Activated naive CD8-positive, alpha-beta T cell (primary cell): Measurements from ENCODE around the gene FOLR1.

ENCODE experiments used
- H3K27ac Mint-ChIP-seq: one replicate; pipeline ENCODE4 v1.8.0; 2021; ENCODE audit warnings: mixed read lengths
- H3K27me3 Mint-ChIP-seq: one replicate; pipeline ENCODE4 v1.8.0; 2021; ENCODE audit warnings: mixed read lengths
- H3K36me3 Mint-ChIP-seq: one replicate; pipeline ENCODE4 v1.8.0; 2021; ENCODE audit warnings: mixed read lengths
- H3K4me1 Mint-ChIP-seq: one replicate; pipeline ENCODE4 v1.8.0; 2021; ENCODE audit warnings: low read depth, mixed read lengths
- H3K4me3 Mint-ChIP-seq: one replicate; pipeline ENCODE4 v1.8.0; 2021; ENCODE audit warnings: mild to moderate bottlenecking, mixed read lengths
- H3K9me3 Mint-ChIP-seq: one replicate; pipeline ENCODE4 v1.8.0; 2021; ENCODE audit warnings: low read depth, mixed read lengths

The FOLR1 gene

DNA sequence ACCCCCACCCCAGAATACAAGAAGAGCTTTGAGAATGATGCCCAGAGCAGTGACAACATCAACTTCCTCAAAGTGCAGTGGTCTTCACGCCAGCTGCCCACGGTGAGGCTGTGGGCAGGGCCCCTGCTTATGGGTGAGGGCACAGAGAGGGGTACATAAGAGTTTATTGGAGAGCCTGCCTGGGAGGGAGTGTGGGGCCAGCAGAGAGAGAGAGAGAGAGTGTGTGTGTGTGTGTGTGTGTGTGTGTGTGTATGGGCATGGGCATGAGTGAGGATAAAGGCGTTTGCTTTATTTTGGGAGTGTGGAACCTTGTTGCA, 42.5 kb downstream of the FOLR1 start:
- Mint-ChIP-seq H3K27me3 (peaks cover 2% of the 10 kb centered on the region), H3K4me1 (peaks cover 9% of the 10 kb centered on the region), H3K4me3 (no peak overlapping the region), H3K27ac (peak overlapping the region; percentile 41), H3K9me3 (no peaks in the 10 kb centered on the region), H3K36me3 (no peaks in the 10 kb centered on the region)

DNA sequence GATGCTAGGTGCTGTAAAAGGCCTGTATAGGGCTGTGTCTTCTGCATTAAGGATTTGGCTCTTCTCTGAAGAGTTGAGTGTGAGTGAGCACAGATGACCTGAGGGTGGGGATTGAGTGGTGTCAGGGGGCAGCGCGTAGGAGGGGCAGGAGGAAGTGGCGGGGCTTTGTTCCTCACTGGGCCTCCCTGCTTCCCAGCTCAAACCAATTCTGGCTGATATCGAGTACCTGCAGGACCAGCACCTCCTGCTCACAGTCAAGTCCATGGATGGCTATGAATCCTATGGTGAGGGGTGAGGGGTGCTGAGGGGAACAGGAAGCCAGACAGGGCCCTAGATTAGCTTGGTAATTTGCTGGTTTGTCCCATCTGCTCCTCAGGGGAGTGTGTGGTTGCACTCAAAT, 43.0 kb downstream of the FOLR1 start:
- Mint-ChIP-seq H3K36me3 (no peaks in the 10 kb centered on the region), H3K27me3 (peaks cover 2% of the 10 kb centered on the region), H3K9me3 (no peaks in the 10 kb centered on the region), H3K27ac (no peak overlapping the region), H3K4me3 (no peak overlapping the region), H3K4me1 (peaks cover 9% of the 10 kb centered on the region)

DNA sequence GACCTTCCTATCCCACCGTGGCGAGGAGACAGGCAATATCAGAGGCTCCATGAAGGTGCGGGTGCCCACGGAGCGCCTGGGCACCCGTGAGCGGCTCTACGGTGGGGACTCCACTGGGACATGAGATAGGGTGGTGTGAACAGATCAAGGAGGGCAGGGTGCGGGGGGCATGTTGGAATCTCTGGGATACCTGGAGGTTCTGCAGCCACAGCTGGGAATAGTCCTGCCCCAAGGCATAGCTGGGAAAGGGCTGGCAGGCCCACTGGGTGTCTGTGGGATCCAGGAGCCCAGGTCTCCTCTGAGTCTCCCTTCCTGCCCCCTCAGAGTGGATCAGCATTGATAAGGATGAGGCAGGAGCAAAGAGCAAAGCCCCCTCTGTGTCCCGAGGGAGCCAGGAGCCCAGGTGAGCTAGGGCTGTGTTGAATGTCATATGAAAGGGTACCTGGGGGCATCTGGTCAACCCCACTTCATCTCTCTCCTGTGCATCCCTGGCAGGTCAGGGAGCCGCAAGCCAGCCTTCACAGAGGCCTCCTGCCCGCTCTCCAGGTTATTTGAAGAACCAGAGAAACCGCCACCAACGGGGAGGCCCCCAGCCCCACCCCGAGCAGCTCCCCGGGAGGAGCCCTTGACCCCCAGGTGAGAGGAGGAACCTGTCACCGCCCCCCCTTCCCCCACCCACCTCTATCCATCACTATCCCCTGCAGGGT, 43.6 kb downstream of the FOLR1 start:
- Mint-ChIP-seq H3K4me1 (peaks cover 12% of the 10 kb centered on the region), H3K4me3 (no peak overlapping the region), H3K9me3 (no peaks in the 10 kb centered on the region), H3K36me3 (no peaks in the 10 kb centered on the region), H3K27ac (no peak overlapping the region), H3K27me3 (peaks cover 5% of the 10 kb centered on the region)

DNA sequence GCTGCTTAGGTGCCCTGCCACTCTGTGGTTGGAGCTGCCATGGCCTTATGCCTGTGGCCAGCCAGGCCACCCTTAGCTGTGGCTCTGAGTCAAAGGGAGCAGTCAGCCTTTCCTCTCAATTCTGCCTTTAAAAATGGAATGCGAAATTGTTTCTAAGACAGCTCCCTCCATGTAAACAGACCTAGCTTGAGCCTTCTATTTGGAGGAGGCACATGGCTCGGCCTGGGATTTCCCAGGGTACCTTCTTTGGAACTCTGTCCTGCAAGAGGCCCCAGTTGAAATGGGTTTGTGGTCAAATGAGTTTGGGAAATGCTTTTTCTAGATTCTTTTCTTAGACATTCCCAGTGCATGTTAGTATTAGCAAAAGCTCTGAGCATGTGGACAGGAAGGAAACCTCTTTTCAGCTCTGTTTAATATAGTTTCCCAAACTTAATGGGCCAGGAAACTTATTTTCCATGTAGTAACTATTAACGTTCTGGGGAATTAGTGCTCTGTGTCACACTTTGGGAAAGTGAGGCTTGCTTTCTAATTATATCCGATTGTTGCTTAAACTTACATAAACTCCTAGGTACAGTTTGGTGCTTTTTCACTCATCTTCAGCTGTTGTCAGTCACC, 44.2 kb downstream of the FOLR1 start:
- Mint-ChIP-seq H3K4me3 (no peak overlapping the region), H3K9me3 (no peaks in the 10 kb centered on the region), H3K27me3 (peaks cover 8% of the 10 kb centered on the region), H3K4me1 (peaks cover 17% of the 10 kb centered on the region), H3K27ac (no peak overlapping the region), H3K36me3 (no peaks in the 10 kb centered on the region)

DNA sequence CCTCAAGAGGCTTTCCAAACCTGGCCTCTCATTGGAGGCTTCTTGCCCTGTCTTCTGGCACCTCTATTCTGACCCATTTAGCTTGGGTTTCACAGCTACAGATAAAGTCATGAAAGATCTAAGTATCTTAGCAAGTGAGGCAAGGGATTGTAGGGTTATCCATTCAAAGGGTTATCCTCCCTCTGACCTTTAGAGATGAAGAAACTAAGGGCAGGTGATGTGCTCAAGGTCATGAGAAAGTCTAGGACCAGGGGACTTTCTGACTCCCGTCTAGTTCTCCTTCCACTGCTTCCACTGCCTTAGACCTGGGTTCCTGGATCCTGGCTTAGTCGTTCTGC, 44.8 kb downstream of the FOLR1 start:
- H3K4me3 Mint-ChIP-seq, result no peak overlapping the region
- H3K9me3 Mint-ChIP-seq, result no peaks in the 10 kb centered on the region
- H3K27me3 Mint-ChIP-seq, result peaks cover 11% of the 10 kb centered on the region
- H3K27ac Mint-ChIP-seq, result no peak overlapping the region
- peaks cover 20% of the 10 kb centered on the region for H3K4me1 Mint-ChIP-seq
- H3K36me3 Mint-ChIP-seq, result no peaks in the 10 kb centered on the region

DNA sequence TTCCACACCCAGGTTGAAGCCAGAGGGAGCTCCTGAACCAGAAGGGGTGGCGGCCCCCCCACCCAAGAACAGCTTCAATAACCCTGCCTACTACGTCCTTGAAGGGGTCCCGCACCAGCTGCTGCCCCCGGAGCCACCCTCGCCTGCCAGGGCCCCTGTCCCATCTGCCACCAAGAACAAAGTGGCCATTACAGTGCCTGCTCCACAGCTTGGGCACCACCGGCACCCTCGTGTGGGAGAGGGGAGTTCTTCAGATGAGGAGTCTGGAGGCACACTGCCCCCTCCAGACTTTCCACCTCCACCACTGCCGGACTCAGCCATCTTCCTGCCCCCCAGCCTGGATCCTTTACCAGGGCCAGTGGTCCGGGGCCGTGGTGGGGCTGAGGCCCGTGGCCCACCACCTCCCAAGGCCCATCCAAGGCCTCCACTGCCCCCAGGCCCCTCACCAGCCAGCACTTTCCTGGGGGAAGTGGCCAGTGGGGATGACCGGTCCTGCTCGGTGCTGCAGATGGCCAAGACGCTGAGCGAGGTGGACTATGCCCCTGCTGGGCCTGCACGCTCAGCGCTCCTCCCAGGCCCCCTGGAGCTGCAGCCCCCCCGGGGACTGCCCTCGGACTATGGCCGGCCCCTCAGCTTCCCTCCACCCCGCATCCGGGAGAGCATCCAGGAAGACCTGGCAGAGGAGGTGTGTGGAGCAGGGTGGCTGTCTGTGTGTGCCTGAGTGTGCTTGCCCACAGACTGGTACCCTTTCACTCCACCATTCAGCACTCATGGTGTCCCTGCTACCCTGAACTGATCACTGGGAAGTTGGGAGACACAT, 45.4 kb downstream of the FOLR1 start:
- peaks cover 2% of the 10 kb centered on the region for H3K36me3 Mint-ChIP-seq
- no peak overlapping the region for H3K27ac Mint-ChIP-seq
- no peaks in the 10 kb centered on the region for H3K9me3 Mint-ChIP-seq
- peaks cover 17% of the 10 kb centered on the region for H3K27me3 Mint-ChIP-seq
- H3K4me1 Mint-ChIP-seq, result peaks cover 26% of the 10 kb centered on the region
- no peak overlapping the region for H3K4me3 Mint-ChIP-seq

DNA sequence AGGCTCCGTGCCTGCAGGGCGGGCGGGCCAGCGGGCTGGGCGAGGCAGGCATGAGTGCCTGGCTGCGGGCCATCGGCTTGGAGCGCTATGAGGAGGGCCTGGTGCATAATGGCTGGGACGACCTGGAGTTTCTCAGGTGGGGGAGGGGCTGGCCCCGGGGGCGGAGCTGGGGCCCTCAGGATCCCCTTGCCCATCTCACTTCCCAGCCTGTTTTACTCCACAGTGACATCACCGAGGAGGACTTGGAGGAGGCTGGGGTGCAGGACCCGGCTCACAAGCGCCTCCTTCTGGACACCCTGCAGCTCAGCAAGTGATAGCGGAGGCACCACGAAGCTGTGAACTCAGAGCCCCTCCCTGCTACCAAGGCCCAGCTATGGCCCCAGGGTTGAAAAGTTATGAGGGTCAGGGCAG, 46.1 kb downstream of the FOLR1 start:
- H3K4me1 Mint-ChIP-seq, result peaks cover 28% of the 10 kb centered on the region
- H3K9me3 Mint-ChIP-seq, result no peaks in the 10 kb centered on the region
- no peak overlapping the region for H3K4me3 Mint-ChIP-seq
- H3K27me3 Mint-ChIP-seq, result peaks cover 22% of the 10 kb centered on the region
- no peak overlapping the region for H3K27ac Mint-ChIP-seq
- H3K36me3 Mint-ChIP-seq, result peaks cover 2% of the 10 kb centered on the region

DNA sequence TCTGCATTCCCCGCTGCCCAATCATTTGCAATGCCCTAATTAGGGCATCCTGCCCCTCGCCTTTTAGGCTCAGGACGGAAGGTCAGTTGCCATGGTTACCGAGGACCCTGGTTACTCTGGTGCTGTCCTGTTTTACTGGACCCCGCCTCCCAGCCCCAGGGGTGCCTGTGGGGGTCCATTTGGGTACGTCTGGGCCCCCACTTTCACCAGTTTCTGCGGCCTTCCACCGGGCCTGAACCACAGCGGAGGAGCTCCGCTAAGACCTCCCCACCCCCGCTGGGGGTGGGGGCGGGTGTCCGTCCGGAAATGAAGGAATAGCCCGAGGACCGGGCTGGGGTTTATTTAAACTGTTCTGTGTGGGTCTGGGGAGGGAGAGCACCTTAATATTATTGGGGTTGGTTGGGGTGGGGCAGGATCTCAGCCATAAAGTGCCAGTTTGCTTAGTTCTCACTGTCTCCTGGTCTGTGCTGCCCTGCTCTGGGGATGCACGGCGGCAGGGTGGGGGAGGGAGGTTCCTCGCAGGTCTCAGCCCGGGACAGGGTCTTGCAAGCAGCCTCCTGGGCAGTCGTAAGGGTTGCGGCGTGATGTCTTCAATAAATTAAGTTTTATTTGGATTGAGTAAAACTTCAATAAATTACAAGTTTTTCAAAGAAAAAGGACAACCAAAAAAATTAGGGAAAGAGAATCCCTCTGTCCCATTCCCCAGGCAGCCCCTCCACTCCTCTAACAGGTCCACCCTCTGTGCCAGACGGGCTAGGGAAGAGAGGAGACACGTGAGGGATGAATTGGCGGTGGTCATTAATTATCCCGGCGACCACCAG, 46.8 kb downstream of the FOLR1 start:
- Mint-ChIP-seq H3K4me3 (no peak overlapping the region), H3K27me3 (peaks cover 27% of the 10 kb centered on the region), H3K36me3 (peaks cover 2% of the 10 kb centered on the region), H3K9me3 (no peaks in the 10 kb centered on the region), H3K27ac (no peak overlapping the region), H3K4me1 (peaks cover 32% of the 10 kb centered on the region)

DNA sequence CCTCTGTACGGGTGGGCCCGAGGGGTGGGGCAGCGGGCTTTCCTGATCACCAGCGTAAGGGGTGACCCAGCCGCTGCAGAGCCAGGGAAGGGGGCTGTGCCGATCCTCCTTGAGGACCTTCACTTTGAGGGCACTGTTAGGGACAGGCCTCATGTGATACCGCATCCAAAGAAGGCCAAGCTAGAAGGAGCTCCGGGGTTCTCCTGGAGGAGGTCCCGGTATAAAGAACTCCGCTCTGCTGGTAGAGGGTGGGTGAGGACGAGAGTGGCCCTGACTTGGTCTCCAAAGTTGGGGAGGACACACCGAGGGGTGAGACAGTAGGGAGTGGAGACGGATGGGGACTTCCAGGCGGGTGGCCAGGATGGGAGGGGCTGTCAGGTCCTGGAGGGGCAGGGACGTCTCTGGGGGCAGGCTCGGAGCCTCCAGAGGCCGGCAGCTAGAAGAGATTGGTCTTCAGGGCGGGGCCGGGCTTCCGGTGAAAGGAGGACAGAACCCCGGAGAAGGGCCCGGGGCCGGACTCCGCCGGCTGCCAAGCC, 47.4 kb downstream of the FOLR1 start:
- Mint-ChIP-seq H3K36me3 (peaks cover 2% of the 10 kb centered on the region), H3K4me3 (peak overlapping the region; percentile 79), H3K27me3 (peaks cover 27% of the 10 kb centered on the region), H3K27ac (no peak overlapping the region), H3K9me3 (no peaks in the 10 kb centered on the region), H3K4me1 (peaks cover 29% of the 10 kb centered on the region)

DNA sequence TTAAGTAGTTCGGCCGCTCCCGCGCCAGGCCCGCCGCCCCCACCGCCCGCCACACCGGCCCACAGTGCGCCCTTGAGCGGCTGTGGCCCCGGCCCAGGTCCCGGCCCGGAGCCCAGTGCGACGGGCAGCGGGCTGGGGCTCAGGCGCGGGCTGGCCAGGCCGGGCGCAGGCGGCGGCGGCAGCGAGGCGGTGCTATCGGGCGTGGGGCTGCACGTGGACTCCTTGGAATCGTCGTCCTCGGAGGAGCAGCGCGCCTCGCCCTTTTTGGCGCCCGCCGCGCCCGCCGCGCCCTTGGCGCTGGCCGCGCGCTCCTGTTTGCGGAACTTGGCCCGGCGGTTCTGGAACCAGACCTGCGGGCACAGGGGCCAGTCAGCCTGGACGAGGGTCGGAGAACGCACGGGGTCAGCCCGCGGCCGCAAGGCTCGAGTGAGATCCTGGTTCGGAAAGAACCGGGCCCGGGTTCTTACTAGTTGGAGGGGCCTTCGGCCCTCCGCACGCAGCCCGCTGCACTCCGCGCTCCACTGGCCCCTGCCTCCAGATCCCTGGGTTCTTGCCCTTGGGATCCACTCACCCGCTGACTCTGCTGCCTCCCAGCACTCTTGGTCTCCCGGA, 48.0 kb downstream of the FOLR1 start:
- H3K27ac Mint-ChIP-seq, result no peak overlapping the region
- H3K4me3 Mint-ChIP-seq, result peak overlapping the region; percentile 82
- peaks cover 33% of the 10 kb centered on the region for H3K4me1 Mint-ChIP-seq
- peaks cover 2% of the 10 kb centered on the region for H3K36me3 Mint-ChIP-seq
- H3K9me3 Mint-ChIP-seq, result no peaks in the 10 kb centered on the region
- peaks cover 32% of the 10 kb centered on the region for H3K27me3 Mint-ChIP-seq

DNA sequence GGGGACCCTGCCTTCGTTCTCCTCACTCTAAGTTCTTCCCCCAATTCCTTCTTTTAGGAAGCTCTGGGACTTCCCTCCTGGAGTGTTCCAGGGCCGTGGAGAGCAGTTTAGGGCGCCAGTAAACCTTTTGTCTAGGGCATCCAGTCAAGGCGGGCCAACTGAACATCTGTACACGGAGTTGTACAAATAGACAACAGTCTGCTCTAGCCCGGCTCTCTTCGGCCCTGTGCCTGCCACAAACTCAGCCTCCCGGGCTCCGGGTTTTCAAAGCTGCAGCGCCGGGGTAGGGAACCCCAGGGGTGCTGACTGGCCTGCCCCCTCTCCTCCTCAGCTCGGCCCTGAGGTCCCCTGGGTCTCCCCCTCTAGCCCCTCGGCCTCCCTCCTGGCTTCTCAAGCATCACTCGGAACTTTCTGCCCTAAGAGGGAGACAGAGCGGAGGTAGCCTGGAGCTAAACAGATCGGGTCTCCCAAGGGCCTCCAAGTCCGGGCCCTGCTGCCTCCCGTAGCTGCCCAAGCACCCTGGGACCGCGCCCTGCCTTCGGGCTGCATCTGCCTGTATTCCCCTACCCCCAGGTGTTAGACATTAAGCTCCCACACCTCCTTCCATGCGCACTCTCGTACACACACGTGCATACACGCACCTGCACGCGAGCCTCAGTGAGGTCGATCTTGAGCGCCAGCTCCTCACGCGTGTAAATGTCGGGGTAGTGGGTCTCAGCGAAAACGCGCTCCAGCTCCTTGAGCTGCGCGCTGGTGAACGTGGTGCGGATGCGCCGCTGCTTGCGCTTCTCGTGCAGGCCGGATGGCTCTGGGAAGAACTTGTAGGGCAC, 48.7 kb downstream of the FOLR1 start:
- Mint-ChIP-seq H3K4me1 (peaks cover 33% of the 10 kb centered on the region), H3K4me3 (peak overlapping the region; percentile 82), H3K27ac (no peak overlapping the region), H3K9me3 (no peaks in the 10 kb centered on the region), H3K36me3 (peaks cover 2% of the 10 kb centered on the region), H3K27me3 (peaks cover 32% of the 10 kb centered on the region)

DNA sequence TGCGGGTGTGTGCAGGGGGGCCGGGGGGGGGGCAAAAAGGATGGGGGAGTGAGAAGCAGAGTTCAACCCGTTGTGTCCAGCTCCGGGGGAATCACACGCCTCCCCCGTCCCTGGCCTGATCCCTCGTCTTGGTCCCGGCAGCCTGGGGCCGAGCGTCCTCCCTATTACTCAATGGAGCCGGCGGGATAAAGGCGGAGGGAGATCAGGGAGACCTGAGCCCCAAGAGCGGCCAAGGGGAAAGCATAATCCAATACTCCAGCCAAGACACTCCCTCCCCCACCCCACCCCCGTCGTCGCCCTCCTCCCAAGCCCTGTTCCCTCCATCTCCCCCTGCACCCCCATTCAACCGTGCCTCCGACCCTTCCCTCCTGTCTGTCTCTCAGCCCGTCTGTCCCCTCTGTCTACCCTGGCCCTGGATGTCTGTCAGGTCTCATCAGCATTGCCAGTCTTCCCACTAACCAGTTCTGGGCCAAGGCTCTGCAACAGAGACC, 49.4 kb downstream of the FOLR1 start:
- peak overlapping the region; percentile 38 for H3K4me3 Mint-ChIP-seq

DNA sequence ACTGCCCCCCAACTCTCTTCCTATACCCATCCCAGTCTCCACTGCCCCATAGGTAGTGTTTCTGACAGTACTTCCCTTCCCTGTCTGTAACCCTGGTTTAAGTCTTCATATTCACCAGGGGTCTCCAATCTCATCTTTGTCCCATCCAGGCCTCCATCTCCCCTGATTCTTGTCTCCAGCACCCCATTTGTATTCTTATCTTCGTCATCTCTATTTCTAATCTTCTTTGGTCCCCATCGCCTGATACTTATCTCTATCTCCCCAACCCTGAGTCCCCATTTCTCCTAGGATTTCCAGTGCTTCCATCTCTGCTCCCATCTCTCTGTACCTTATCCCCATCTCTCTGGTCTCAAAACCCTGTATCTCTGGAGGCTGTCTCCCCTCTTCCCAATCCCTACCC, 50.2 kb downstream of the FOLR1 start:
- peaks cover 33% of the 10 kb centered on the region for H3K4me1 Mint-ChIP-seq
- no peaks in the 10 kb centered on the region for H3K9me3 Mint-ChIP-seq
- peak overlapping the region; percentile 21 for H3K4me3 Mint-ChIP-seq
- H3K27ac Mint-ChIP-seq, result no peak overlapping the region
- H3K27me3 Mint-ChIP-seq, result peaks cover 32% of the 10 kb centered on the region
- peaks cover 2% of the 10 kb centered on the region for H3K36me3 Mint-ChIP-seq

More for the DNA sequence above, 49.4 kb downstream of the FOLR1 start:
- Mint-ChIP-seq H3K27me3 (peaks cover 32% of the 10 kb centered on the region), H3K9me3 (no peaks in the 10 kb centered on the region), H3K27ac (no peak overlapping the region), H3K4me1 (peaks cover 33% of the 10 kb centered on the region), H3K36me3 (peaks cover 2% of the 10 kb centered on the region)
